Measurements from ENCODE around the gene ARSG. TPM values are rescaled to one million over a fixed set of nuclear protein-coding genes. Genes with fewer than 3 reads are reported as not detected.

The ARSG gene
- 5.8 and 6.1 TPM in 2 replicates for total RNA-seq (2022)
- percentile 45 among the genes with signal in this experiment for Bru-seq, nascent RNA
- percentile 47 among the genes with signal in this experiment for BruChase-seq, experiment 1, labeled RNA remaining after a 2-hour chase
- percentile 43 among the genes with signal in this experiment for BruChase-seq, experiment 2, labeled RNA remaining after a 6-hour chase
- long read RNA-seq, partial matches to known transcripts, result 0 of 4 reads
- long read RNA-seq, other reads (novel, unspliced or antisense), result 3 of 4 reads

DNA sequence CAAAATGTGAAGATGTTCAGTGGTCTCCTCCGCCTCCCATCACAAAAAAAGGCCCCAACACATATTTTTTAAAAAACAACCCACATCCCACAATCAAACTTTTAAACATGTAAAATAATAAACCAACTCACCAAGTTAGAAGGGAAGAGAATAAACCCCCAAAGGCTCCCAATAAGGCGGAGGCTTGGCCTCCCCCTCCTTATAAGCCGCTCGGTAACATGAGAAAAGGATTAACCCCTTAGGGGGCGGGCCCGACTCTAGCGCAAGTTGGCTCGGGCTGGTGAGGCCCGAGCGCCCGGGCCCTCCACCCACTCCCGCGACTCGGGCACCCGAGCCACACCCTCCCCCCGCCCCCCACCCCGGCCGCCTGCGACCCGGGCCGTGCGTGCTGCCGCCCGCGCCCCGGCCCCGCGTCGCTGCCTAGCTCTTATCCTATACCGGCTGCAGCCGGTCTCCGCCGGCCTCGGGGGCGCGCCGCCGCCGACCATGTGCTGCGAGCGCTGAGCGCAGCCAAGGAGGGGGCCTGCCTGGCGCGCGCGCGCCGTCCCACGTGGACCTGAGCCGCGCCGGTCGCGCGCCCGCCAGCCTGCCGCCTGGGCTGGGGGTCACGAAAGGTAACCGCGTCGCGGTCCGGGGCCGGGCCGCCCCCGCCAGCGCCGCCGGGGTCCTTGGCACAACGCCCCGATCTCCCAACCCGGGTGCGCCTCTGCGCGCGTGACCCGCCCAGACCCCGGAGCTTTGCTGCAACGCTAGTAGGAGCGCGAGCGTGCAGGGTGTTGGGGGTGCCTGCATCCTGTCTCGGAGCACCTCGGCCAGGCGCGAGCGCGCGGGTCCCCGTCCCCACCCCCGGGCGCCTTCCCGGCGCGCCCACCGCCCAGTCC is at the start of gene ARSG, which contains the start of gene SLC16A6:
TSS of gene ARSG (plus strand) at position 541 of the 881 bp plus-strand sequence. CDS start 15,999 bp downstream, outside the sequence.
TSS of gene SLC16A6 (minus strand) at position 173 of the 881 bp plus-strand sequence. CDS start 12,807 bp downstream, outside the sequence.
- Mint-ChIP-seq H3K36me3 (ENCODE audit: insufficient read depth, unreplicated experiment) (peaks cover 5% of the 10 kb centered on the region), H3K9me3 (ENCODE audit: unreplicated experiment) (no peaks in the 10 kb centered on the region), H3K27ac (ENCODE audit: unreplicated experiment) (peak within 1 kb of the TSS; percentile 76), H3K4me1 (ENCODE audit: low read depth, unreplicated experiment) (peaks cover 3% of the 10 kb centered on the region), H3K4me3 (ENCODE audit: unreplicated experiment) (peak within 1 kb of the TSS; percentile 76), H3K27me3 (ENCODE audit: insufficient read depth, unreplicated experiment) (peaks cover 3% of the 10 kb centered on the region)
- intact Hi-C loops (cut with micrococcal nuclease; ENCODE audit: unreplicated experiment), result loop anchor here (2.0 kb wide), 1 partner anchor 38 kb away; no protein-coding TSS in a partner anchor
- Histone ChIP-seq H3K27me3 (replicated peaks; ENCODE audit: control insufficient read depth, insufficient read depth, low read length) (no peaks in the 10 kb centered on the region), H3K9me3 (no peaks in the 10 kb centered on the region), H3K4me1 (peaks cover 6% of the 10 kb centered on the region; the same call in 1 of the 2 replicates), H3K36me3 (ENCODE audit: control insufficient read depth, insufficient read depth, low read length) (no peaks in the 10 kb centered on the region), H3K4me3 (ENCODE audit: low read depth, low read length) (peak within 1 kb of the TSS; percentile 87)
- ChIA-PET CTCF (interaction anchor here (0.6 to 1.4 kb wide), 4 partner anchors 34 to 145 kb away, joined by 3 to 14 read pairs (median 4); no protein-coding TSS in a partner anchor), POLR2A (interaction anchor here (0.6 kb wide), 4 partner anchors 12 to 563 kb away, joined by 3 to 6 read pairs (median 4); no protein-coding TSS in a partner anchor)
- peak; percentile 79 to 84 for DNase-seq
- TF ChIP-seq, protein P1, sequence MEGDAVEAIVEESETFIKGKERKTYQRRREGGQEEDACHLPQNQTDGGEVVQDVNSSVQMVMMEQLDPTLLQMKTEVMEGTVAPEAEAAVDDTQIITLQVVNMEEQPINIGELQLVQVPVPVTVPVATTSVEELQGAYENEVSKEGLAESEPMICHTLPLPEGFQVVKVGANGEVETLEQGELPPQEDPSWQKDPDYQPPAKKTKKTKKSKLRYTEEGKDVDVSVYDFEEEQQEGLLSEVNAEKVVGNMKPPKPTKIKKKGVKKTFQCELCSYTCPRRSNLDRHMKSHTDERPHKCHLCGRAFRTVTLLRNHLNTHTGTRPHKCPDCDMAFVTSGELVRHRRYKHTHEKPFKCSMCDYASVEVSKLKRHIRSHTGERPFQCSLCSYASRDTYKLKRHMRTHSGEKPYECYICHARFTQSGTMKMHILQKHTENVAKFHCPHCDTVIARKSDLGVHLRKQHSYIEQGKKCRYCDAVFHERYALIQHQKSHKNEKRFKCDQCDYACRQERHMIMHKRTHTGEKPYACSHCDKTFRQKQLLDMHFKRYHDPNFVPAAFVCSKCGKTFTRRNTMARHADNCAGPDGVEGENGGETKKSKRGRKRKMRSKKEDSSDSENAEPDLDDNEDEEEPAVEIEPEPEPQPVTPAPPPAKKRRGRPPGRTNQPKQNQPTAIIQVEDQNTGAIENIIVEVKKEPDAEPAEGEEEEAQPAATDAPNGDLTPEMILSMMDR (IDR thresholded peaks at IDR 0.05; ENCODE audit: insufficient read depth in 1 of 2, low read depth in 1 of 2, low read length in 1 of 2, severe bottlenecking in 1 of 2, unreplicated experiment in 1 of 2), result no peak
- BruUV-seq (replicated peaks), result no TSS peak

GRCh38 chr17:68246271-68247028 is 44.8 kb upstream of the ARSG start:
- H3K4me3 ChIP-seq (ENCODE audit: low read depth, low read length), result no peak overlapping the region
- ChIA-PET POLR2A (interaction anchor here (0.7 to 1.4 kb wide), 3 partner anchors 12 to 80 kb away, joined by 3 read pairs; no protein-coding TSS in a partner anchor), CTCF (interaction anchor here (1.2 to 1.4 kb wide), 2 partner anchors 41 to 152 kb away, joined by 4 to 11 read pairs; no protein-coding TSS in a partner anchor)
- Mint-ChIP-seq H3K27ac (ENCODE audit: unreplicated experiment) (peak overlapping the region; percentile 81), H3K36me3 (ENCODE audit: insufficient read depth, unreplicated experiment) (peaks cover 13% of the 10 kb centered on the region), H3K9me3 (ENCODE audit: unreplicated experiment) (no peaks in the 10 kb centered on the region), H3K4me3 (ENCODE audit: unreplicated experiment) (peak overlapping the region; percentile 97), H3K4me1 (ENCODE audit: low read depth, unreplicated experiment) (peaks cover 7% of the 10 kb centered on the region), H3K27me3 (ENCODE audit: insufficient read depth, unreplicated experiment) (peaks cover 15% of the 10 kb centered on the region)
- H3K4me1 ChIP-seq, result peaks cover 6% of the 10 kb centered on the region
- TSS peak; percentile 84 for BruUV-seq (replicated peaks)
- DNase-seq, result no peak
- no peaks in the 10 kb centered on the region for H3K36me3 ChIP-seq (ENCODE audit: control insufficient read depth, insufficient read depth, low read length)
- no peaks in the 10 kb centered on the region for H3K9me3 ChIP-seq
- intact Hi-C loops (cut with micrococcal nuclease; ENCODE audit: unreplicated experiment), result loop anchor here (5.0 kb wide), 2 partner anchors 74 to 191 kb away; no protein-coding TSS in a partner anchor
- TF ChIP-seq, protein P1 (IDR thresholded peaks at IDR 0.05; ENCODE audit: insufficient read depth in 1 of 2, low read depth in 1 of 2, low read length in 1 of 2, severe bottlenecking in 1 of 2, unreplicated experiment in 1 of 2), result no peak
- no peaks in the 10 kb centered on the region for H3K27me3 ChIP-seq (replicated peaks; ENCODE audit: control insufficient read depth, insufficient read depth, low read length)

All from Caco-2 (cell line).